Islet precursor cell (in vitro differentiated cells): ENCODE data around the gene KRT82.

Source experiments
- DNase-seq: peaks from one replicate; pipeline ENCODE4 v3.0.0-alpha.2; 2018

Gene KRT82

GRCh38 chr12:52404951-52405350 is 1.2 kb downstream of the KRT82 start:
- DNase-seq, result no peak

DNA sequence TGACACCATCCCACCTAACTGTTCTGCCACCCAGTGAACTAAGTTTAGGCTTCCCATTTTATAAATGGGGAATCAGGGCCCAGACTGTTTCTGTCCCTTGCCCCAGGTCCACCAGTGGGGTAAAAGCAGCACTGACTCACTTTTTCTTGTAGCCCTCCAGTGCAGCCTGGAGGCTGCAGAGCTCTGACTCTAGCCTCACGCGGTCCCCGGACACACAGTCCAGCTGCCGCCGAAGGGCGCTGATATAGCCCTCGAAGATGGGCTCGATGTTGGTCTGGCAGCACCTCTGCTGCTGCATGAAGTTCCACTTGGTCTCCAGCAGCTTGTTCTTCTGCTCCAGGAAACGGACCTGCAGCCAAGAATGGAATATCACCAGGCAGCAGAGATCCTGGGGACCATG is 2.6 kb downstream of the KRT82 start:
- no peak for DNase-seq

GRCh38 chr12:52402873-52403540 is 3.1 kb downstream of the KRT82 start:
- DNase-seq, result no peak

DNA sequence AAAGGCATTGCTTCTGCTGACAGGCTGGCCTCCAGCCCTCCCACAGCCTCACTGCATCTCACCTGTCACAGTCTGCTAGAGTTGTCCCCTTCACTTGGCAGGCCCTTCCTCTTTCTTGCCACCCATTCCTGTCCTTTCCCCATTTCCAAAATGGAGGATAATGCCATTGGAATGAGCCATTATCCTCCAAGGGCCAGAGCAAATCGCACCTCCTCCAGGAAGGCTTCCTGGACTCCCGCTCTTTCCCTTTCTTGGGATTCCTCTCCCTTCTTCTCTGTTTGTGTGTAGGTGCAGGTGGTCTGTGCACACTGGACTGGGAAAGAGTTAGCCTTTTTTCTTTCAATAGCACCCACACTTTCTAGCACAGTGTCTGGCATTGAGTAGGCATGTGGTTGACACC is 3.8 kb downstream of the KRT82 start:
- no peak for DNase-seq

DNA sequence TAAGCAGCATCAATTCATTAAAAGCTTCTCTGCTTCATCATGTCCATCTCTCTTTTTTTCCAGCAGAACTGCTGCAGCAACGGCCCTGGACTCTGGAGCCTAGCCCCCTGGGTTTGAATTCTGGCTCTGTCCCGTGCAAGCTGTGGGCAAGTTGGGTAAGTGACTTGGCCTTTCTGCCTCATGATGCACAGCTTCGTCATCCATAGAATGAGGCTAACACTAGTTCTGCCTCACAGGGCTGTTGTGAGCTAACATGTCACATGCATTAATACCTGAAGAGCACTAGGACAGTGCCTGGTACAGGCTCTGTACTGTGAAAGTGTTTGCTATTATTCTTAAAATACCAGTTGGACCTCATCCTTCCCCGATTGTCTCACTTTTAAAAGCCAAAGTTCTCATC is 4.2 kb downstream of the KRT82 start:
- DNase-seq, result no peak

DNA sequence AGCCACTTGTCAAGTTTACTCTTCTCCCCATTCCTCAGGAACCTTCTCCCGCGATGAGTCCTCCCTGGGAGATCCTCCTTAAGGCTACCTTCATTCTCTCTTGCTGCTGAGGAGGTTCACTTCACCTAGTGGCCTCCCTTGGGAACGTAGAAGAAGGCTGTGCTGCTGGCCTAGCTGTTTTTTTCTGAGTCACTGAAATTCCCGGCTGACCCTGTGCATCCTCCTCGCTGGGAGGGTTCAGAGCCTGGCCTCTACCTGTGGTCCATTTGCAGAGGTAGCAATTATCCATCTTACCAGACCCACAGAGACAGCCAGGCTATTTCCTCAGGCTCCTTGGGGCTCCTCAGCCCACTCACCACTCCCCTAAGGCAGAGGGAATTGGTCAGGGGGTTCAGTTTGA is 4.6 kb downstream of the KRT82 start:
- no peak for DNase-seq

DNA sequence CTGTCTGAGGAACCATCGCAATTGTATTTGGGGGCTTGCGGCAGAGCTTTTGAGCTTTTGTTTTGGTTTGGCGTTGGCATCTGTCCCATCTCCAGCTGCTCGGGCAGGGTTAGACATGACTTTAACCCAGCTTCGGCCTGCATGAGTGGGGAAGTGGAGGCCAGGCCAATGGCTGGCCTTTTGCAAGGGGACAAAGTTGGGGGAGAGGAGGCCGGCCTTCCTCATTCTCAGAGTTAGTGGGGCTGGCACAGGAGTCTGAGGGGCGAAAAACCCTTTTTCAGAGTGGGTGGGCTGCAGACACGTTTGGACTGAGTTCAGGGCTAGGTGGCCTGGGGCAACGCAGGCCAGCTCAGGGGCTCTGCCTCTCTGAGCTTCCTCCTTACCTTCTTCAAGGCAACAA is 5.2 kb downstream of the KRT82 start:
- DNase-seq, result no peak

DNA sequence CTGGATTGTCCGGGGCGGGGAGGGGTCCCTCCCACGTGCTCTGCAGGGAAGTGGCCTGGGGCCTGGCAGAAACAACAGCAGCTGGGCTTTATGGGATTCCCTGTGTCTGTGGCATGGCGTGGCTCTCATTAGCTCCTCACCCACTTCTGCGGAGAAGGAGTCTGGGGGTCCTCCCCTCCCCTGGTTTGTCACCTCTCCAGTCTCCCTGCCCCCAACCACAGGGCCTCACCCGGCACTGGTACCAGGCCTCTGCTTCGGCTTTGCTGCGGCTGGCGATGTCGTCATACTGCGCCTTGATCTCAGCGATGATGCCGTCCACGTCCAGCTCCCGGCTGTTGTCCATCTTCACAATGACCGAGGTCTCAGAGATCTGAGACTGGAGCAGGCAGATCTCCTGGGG is 6.4 kb downstream of the KRT82 start:
- no peak for DNase-seq

GRCh38 chr12:52398176-52398575 is 8.0 kb downstream of the KRT82 start:
- no peak for DNase-seq

GRCh38 chr12:52396656-52397055 is 9.5 kb downstream of the KRT82 start:
- no peak for DNase-seq

DNA sequence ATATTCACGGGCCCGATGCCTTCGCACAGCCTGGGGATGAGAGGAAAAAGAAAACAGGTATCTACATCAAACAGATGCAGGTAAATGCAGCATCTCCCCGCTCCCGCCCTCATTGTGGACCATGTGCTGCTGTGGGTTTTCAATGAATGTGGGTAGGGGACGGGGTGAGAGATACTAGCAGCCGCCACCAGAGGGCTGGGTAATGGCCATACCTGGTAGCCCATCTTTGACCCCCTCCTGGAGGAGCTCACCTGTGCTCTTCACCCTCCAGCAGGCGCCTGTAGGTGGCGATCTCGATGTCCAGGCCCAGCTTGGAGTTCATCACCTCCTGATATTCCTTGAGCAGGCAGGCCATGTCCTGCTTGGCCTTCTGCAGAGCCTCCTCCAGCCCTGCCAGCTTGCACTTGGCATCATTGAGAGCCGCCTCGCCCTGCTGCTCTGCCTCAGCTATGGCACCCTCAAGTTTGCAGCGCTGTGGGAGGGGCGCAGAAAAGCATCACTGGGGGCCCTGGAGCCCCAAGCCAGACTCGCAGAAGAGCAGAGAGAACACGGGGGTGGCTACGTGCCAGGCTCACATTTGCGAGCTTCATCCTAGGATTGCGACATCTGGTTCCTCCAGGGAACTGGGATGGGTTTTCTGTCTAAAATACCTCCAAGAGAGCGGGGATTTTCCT is 10.2 kb downstream of the KRT82 start:
- peak; percentile 95 for DNase-seq

DNA sequence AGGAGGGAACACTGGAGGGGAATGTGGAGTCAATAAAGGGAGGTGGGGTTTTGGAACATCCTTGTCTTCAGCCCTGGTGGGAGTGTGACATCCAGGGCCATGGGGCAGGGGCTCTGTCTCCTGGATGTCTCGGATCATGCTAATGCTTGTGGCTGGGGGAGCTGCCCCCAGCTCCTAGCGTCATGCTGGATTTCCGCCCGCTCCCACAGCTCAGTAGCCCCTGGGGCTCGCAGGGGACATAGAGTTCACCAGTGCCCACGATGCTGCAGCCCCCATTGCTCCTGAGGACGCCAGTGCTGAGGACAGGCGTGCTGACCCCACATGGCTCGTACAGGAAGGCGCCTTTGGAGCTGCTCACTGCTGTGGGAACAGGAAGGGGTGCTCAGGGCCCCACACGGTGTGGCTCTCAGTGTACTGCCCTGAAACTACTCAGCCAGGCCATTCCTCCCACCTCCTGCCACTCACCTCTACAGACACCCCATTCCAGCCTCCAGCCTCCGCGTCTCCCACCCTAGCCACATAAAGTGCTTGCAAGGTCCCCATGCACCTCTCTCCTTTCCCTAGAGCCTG is 11.2 kb downstream of the KRT82 start:
- DNase-seq, result no peak

DNA sequence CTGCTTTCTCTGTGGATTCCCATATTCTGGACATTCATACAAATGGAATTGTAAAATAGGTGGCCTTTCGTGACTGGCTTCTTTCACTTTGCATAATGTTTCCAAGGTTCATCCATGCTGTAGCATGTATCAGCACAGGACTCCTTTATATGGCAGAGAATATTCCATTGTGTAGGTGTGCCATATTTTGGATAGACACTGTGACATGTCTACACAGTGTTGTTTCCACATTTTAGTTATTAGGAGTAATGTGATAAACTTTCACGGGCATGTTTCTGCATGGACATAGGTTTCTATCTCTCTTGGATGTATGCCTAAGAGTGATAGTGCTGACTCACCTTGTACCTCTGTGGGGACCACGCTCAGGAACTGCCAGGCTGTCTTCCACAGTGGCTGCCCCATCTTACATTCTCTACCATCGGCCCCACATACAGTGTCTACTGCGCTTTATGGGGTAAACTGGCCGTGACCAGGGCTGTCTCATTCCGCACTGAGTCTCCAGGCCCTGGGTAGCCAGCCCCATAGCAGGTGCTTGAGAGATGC is 13.6 kb downstream of the KRT82 start:
- DNase-seq, result no peak

DNA sequence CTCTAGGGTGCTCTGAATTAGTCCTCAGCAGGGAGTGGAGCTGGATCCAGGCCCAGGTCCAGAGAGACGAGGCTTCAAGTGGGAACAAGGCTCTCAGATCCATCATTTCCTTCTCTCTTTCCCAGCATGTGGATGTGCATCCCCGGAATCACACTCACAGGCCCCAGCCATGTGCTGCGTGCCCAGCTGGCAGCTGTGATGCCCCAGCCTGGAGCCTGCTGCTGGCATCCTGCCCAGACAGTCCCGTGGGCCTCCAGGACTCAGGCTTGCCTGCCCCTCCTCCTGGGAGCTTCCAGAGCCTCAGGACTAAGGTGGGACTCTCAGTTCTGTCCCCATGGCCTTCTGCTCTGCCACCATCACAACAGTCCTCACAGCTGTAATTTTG is 14.5 kb downstream of the KRT82 start:
- DNase-seq, result no peak

GRCh38 chr12:52390739-52391617 is 15.2 kb downstream of the KRT82 start:
- DNase-seq, result peak; percentile 79

GRCh38 chr12:52389313-52390207 is 16.6 kb downstream of the KRT82 start:
- peak; percentile 94 for DNase-seq

DNA sequence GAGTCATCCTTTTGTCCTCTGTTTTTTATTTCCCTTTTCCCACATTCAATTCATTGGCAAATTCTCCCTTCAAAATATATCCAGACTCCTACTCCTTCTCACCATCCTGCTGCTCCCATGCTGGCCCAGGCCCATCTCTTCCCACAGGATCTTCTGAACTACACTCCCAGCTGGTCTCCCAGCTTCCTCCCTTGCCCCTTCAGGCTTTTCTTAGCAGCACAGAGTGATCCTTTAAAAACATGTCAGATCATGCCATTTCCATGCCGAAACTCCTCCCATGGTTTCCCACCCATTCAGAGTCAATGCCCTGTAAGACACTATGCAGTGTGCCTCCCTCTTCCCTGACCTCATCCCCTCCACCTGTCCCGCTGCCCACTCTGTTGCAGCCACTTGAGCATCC is 18.3 kb downstream of the KRT82 start:
- no peak for DNase-seq

DNA sequence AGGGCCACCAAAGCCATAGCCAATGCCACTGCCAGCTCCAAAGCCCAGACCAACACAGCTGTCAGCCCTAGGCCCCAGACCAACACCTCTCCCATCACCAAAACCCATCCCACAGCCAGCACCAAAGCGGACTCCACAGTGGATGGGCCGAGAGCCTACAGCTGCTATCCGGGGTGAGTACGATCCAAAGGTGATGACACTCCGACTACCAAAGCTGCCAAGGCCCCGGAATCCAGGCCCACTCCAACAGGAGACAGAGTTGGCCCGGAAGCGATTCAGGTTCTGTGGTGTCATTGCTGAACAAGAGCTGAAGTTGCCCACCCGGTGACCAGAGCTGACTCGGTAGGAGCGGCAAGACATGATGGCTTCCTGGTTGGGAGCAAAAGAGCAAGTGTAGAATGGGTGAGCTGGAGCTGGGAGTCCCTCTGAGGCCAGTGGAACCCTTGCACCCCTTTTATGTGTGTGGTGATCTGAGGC is 20.9 kb downstream of the KRT82 start, which contains the start of gene KRT84:
Gene KRT84 (minus strand): TSS at position 427 of the 477 bp plus-strand sequence. CDS start 67 bp downstream, at position 360.
- no peak for DNase-seq

GRCh38 chr12:52383331-52383730 is 22.8 kb downstream of the KRT82 start:
- no peak for DNase-seq

GRCh38 chr12:52382854-52383253 is 23.3 kb downstream of the KRT82 start:
- DNase-seq, result no peak

DNA sequence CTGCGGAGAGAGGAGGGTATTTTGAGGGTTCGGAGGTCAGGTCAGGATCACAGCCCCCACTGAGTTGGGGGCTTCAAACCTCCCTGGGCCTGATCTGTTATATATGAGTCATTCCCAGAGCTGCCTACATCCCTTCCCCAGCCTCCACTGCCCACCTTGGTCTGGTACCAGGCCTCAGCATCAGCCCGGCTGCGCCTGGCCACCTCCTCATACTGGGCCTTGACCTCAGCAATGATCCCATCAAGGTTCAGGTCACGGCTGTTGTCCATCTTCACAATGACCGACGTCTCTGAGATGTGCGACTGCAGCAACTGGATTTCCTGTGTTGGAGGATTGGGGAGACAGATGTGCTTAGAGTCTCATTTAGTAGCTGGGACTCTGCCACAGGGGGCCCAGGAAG is 24.9 kb downstream of the KRT82 start:
- DNase-seq, result no peak

DNA sequence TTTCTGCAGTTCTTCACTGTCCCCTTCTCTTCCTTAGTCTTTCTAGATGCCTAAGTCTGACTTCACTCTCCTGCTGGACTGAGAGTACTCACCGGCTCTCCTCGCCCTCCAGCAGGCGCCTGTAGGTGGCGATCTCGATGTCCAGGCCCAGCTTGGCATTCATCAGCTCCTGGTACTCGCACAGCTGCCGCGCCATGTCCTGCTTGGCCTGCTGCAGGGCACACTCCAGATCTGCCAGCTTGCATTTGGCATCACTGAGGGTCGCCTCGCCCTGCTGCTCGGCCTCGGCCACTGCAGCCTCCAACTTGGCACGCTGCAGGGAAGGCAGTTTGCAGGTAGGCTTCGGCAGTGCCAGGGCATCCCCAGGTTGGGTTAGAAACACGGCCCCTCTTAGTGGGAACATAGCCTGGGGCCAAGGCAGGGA is 25.9 kb downstream of the KRT82 start:
- DNase-seq, result peak; percentile 85
